Kidney (tissue), 14 donors: Measurements from ENCODE around the gene LONP1. TPM values are rescaled to one million over a fixed set of nuclear protein-coding genes. Genes with fewer than 3 reads are reported as not detected.

Source experiments
- DNase-seq, 5 donors: peaks; one replicate each; pipeline ENCODE4 v3.0.0-alpha.2; 2013 to 2020
- FAIRE-seq: peaks from 2 replicates; lab custom pipeline; 2012; peaks lifted over from hg19 to GRCh38; lab: Jason Lieb, UNC
- H3K27ac ChIP-seq, 2 donors: one replicate each; pipeline ENCODE4 v1.7.0; 2013; ENCODE audit warnings: low read depth in 2 of 2, low read length in 2 of 2, inconsistent platforms in 1 of 2
- H3K27me3 ChIP-seq: one replicate; pipeline ENCODE4 v1.7.1; 2013; ENCODE audit warnings: low read length, inconsistent platforms; ENCODE audit not compliant: control insufficient read depth, insufficient read depth
- H3K36me3 ChIP-seq, 3 donors: one replicate each; pipeline versions ENCODE4 v1.7.0 to v1.7.1; 2013; ENCODE audit warnings: low read length in 3 of 3, control low read depth in 1 of 3, inconsistent platforms in 1 of 3; ENCODE audit not compliant: insufficient read depth in 3 of 3, control insufficient read depth in 2 of 3
- H3K4me1 ChIP-seq, 3 donors: one replicate each; pipeline versions ENCODE4 v1.7.0 to v1.7.1; 2013; ENCODE audit warnings: low read length in 3 of 3, inconsistent platforms in 1 of 3, low read depth in 1 of 3; ENCODE audit not compliant: control insufficient read depth in 2 of 3, insufficient read depth in 2 of 3
- H3K4me3 ChIP-seq, 3 donors: one replicate each; pipeline versions ENCODE4 v1.7.0 to v1.8.1; 2013; ENCODE audit warnings: low read length in 3 of 3, control low read depth in 1 of 3, inconsistent platforms in 1 of 3
- H3K9ac ChIP-seq, 3 donors: one replicate each; pipeline versions ENCODE4 v1.7.0 to v1.7.1; 2013; ENCODE audit warnings: low read length in 3 of 3, control low read depth in 1 of 3, inconsistent platforms in 1 of 3
- H3K9me3 ChIP-seq, 3 donors: one replicate each; pipeline versions ENCODE4 v1.7.0 to v1.7.1; 2013; ENCODE audit warnings: low read length in 3 of 3, control low read depth in 1 of 3, inconsistent platforms in 1 of 3; ENCODE audit not compliant: control insufficient read depth in 2 of 3, insufficient read depth in 1 of 3
- CTCF ChIP-seq: IDR thresholded peaks from 3 replicates; pipeline ENCODE4 v1.5.1; 2012; ENCODE audit warnings: mild to moderate bottlenecking, moderate library complexity, borderline replicate concordance; ENCODE audit not compliant: insufficient read depth; ENCODE audit errors: extremely low read depth
- intact Hi-C: fragments of 100-400 bp; cut with DNase I; formaldehyde crosslinking; loops from one replicate; pipeline ENCODE4 v1.11.1; 2022
- polyA plus RNA-seq: library from polyadenylated mRNA; stranded (reverse); fragments of 350-450 nt; fragmentation: Illumina TruSeq; extraction: RNeasy Lipid Tissue Mini Kit (QIAGEN cat#74804); gene quantifications from one replicate; pipeline ENCODE4 v1.2.3, GENCODE V29; 2014; ENCODE audit warnings: low read depth, low replicate concordance; ENCODE audit not compliant: insufficient read depth
- total RNA-seq: library from RNA; stranded (reverse); fragmentation: NEBNext Ultra II Directional; extraction: Animal tissue kit (Norgen Biotek cat#: 25700); gene quantifications from one replicate; pipeline ENCODE4 v1.2.1, GENCODE V29; 2021
- donor health status: control.
- donor health status: control.
- donor health status: control.
- donor health status: control.
- donor health status: control.
- donor health status: DM: yes; HTN: yes; CAD: no.
- donor health status: Normal renal cell carcinoma (clear cell type).

The LONP1 gene
- total and polyA plus RNA-seq, 2 donors from 2014 or later = 67.1 to 71.5 TPM

DNA sequence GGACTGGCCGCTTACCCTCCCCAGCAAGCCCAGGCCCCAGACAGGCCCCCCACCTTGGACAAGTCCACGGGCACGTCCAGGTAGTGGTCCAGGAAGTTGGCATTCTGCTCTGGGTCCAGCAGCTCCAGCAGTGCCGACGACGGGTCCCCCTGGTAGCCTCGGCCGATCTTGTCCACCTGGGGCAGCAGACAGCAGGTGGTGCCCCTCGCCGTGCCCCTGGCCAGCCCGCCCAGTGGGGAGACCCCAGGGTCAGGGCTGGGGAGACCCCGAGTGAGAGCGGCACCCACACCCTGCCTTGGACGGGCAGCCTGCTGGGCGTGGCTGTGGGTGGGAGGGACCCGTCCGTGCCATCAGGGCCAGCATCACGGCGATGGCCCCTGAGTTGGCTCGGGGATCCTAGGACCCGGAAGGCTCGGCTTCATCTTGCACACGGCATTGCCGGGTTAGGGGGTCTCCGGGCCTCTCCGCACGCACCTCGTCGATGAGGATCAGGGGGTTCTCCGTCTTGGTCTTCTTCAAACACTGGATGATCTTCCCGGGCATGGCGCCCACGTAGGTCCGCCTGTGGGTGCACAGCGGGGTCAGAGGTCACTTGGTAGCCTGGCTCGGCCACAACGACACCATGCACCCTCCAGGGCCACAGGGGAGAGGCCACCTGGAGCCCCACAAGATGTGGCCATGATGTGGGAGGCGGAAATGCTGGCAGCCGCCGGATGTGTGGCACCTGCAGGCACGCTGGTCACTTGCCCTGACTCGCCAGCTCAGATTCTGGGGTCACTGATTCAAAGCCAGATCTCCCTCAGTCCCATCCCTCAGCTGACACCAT is 23.5 kb downstream of the LONP1 start:
- FAIRE-seq = no peak
- peaks cover 0 to 9% (median 4%) of the 10 kb centered on the region in 3 donors for H3K4me1 ChIP-seq
- no peak overlapping the region for H3K4me3 ChIP-seq
- no peak overlapping the region for H3K27ac ChIP-seq
- intact Hi-C loops = no loop called here
- H3K27me3 ChIP-seq = no peaks in the 10 kb centered on the region
- no peaks in the 10 kb centered on the region for H3K9me3 ChIP-seq
- H3K9ac ChIP-seq = no peak overlapping the region
- peaks cover 2 to 28% (median 15%) of the 10 kb centered on the region in 3 donors for H3K36me3 ChIP-seq
- no peak for DNase-seq
- no peak for TF ChIP-seq CTCF

- H3K36me3 ChIP-seq = peaks cover 2 to 28% (median 14%) of the 10 kb centered on the region in 3 donors
These were observed 24.2 kb downstream of the LONP1 start for GRCh38 chr19:5695649-5696195.

GRCh38 chr19:5694956-5695648 is 24.8 kb downstream of the LONP1 start:
- intact Hi-C loops = no loop called here
- Histone ChIP-seq H3K36me3 (peaks cover 2 to 28% (median 12%) of the 10 kb centered on the region in 3 donors), H3K9me3 (no peaks in the 10 kb centered on the region), H3K4me1 (peaks cover 0 to 9% (median 4%) of the 10 kb centered on the region in 3 donors), H3K27ac (no peak overlapping the region), H3K9ac (no peak overlapping the region), H3K27me3 (no peaks in the 10 kb centered on the region), H3K4me3 (no peak overlapping the region)
- no peak for TF ChIP-seq CTCF
- FAIRE-seq = no peak
- no peak for DNase-seq

More at GRCh38 chr19:5695649-5696195, 24.2 kb downstream of the LONP1 start:
- intact Hi-C loops = no loop called here
- Histone ChIP-seq H3K27ac (no peak overlapping the region), H3K27me3 (no peaks in the 10 kb centered on the region), H3K4me1 (peaks cover 0 to 9% (median 4%) of the 10 kb centered on the region in 3 donors), H3K4me3 (no peak overlapping the region), H3K9me3 (no peaks in the 10 kb centered on the region), H3K9ac (no peak overlapping the region)
- no peak for FAIRE-seq
- TF ChIP-seq CTCF = no peak
- no peak for DNase-seq
